Bone marrow (tissue), 2 donors: ENCODE data around the gene ACTA1.
"Not testable (repeated sequence)": the region's sequence is repeated elsewhere in the genome, so short reads cannot be mapped to it uniquely, and the experiment has no call there.

Experiments used
- DNase-seq, 2 donors: peaks; one replicate each; lab custom pipeline; 2025; lab: John Stamatoyannopoulos, UW

ACTA1 gene

DNA sequence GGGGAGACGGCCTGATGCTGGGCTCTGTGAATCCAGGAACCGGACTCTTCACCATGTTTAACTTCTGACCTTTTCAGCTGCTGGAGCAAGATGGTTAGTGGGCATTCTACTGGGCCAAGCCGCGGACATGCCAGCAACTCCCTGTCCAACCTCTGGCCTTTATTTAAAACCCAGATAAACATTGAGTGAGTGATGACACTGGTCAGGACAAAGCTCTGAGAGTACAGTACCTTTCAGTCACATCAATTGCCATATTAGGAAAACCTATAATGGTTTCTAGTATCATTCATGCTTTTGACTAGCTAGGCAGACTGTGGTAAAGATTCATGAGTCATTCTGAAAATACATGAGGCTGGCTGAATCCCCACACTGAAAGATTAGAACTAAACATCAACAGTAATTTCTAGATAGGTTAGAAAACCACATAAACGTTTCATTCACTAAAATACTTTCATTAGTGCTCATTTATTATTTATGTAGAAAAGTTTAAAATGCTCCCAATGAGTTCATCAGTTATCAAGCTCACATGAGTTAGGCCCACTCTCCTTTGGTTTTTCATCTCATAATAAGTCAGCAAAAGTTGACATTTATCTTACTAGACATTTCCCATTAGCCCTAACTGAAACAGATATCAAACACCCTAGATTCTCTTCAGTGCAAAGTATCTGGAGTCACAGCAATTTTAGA lies 7.1 kb upstream of the ACTA1 start:
- no peak for DNase-seq

- no peak for DNase-seq
Measured at GRCh38 chr1:229438021-229438420, 4.1 kb upstream of the ACTA1 start.

GRCh38 chr1:229437443-229437842 lies 3.5 kb upstream of the ACTA1 start:
- no peak for DNase-seq

GRCh38 chr1:229436201-229436600 lies 2.3 kb upstream of the ACTA1 start:
- no peak for DNase-seq

GRCh38 chr1:229434641-229435051 lies 752 bp upstream of the ACTA1 start:
- DNase-seq, result no peak

- no peak for DNase-seq
Measured at GRCh38 chr1:229433364-229434004, 410 bp downstream of the ACTA1 start.

- no peak for DNase-seq
Measured at GRCh38 chr1:229432905-229433304, 989 bp downstream of the ACTA1 start.

GRCh38 chr1:229432116-229432461 lies 1.8 kb downstream of the ACTA1 start:
- DNase-seq, result no peak

DNA sequence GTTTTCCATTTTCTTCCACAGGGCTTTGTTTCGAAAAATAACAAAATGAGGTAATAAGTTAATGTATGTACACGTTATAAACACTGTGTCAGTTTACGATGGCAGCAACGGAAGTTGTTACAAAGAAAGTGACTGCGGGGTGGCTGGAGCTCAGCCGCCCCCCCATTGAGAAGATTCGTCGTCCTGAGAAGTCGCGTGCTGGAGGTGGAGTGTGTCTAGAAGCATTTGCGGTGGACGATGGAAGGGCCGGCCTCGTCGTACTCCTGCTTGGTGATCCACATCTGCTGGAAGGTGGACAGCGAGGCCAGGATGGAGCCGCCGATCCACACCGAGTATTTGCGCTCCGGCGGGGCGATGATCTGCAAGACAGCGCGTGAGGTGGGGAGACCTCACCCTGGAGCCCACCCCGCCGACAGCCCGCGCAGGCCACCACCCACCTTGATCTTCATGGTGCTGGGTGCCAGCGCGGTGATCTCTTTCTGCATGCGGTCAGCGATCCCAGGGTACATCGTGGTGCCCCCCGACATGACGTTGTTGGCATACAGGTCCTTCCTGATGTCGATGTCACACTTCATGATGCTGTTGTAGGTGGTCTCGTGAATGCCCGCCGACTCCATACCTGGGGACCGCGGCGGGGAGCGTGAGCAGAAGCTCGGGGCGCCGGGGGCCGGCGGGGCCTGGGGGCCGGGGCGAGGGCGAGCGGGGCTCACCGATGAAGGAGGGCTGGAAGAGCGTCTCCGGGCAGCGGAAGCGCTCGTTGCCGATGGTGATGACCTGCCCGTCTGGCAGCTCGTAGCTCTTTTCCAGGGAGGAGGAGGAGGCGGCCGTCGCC lies 2.4 kb downstream of the ACTA1 start:
- DNase-seq, result no peak

- no peak for DNase-seq
Measured at GRCh38 chr1:229430761-229431283, 3.1 kb downstream of the ACTA1 start.

- DNase-seq, result no peak
Measured at GRCh38 chr1:229428256-229428655, 5.6 kb downstream of the ACTA1 start.

GRCh38 chr1:229427572-229427971 lies 6.3 kb downstream of the ACTA1 start:
- DNase-seq, result no peak

DNA sequence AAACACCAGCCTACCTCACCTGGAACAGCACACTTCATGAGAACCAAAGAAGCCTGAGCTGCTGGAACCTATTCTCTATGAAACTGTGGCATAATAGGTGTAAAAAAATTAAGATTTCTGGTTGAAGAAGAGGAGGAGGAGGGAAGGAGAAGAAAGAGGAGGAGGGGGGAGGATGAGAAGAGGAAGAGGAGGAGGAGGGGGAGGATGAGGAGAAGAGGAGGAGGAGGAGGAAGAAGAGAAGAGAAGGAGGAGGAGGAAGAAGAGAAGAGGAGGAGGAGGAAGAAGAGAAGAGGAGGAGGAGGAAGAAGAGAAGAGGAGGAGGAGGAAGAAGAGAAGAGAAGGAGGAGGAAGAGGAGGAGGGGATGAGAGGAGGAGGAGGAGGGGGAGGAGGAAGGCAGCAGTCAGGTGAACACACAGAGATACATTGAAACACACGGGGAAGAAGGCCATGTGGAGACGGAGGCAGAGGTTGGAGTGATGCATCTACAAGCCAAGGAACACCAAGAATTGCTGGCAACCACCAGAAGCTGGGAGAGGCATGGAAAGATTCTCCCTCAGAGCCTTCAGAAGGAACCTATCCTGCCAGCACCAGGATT lies 8.2 kb downstream of the ACTA1 start:
- no peak for DNase-seq

GRCh38 chr1:229420765-229421164 lies 13.1 kb downstream of the ACTA1 start:
- no peak for DNase-seq

- no peak for DNase-seq
Measured at GRCh38 chr1:229420224-229420623, 13.7 kb downstream of the ACTA1 start.

DNA sequence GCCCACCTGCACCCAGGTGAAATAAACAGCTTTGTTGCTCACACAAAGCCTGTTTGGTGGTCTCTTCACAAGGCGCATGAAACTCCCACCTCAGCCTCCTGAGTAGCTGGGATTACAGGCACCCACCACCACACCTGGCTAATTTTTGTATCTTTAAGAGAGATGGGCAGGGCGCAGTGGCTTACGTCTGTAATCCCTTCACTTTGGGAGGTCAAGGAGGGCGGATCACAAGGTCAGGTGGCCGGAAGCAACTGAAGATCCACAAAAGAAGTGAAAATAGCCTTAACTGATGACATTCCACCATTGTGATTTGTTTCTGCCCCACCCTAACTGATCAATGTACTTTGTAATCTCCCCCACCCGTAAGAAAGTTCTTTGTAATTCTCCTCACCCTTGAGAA lies 15.3 kb downstream of the ACTA1 start:
- DNase-seq, result not testable (repeated sequence)

GRCh38 chr1:229412810-229413209 lies 21.1 kb downstream of the ACTA1 start:
- not testable (repeated sequence) for DNase-seq

- DNase-seq, result no peak
Measured at GRCh38 chr1:229412056-229412455, 21.8 kb downstream of the ACTA1 start.

DNA sequence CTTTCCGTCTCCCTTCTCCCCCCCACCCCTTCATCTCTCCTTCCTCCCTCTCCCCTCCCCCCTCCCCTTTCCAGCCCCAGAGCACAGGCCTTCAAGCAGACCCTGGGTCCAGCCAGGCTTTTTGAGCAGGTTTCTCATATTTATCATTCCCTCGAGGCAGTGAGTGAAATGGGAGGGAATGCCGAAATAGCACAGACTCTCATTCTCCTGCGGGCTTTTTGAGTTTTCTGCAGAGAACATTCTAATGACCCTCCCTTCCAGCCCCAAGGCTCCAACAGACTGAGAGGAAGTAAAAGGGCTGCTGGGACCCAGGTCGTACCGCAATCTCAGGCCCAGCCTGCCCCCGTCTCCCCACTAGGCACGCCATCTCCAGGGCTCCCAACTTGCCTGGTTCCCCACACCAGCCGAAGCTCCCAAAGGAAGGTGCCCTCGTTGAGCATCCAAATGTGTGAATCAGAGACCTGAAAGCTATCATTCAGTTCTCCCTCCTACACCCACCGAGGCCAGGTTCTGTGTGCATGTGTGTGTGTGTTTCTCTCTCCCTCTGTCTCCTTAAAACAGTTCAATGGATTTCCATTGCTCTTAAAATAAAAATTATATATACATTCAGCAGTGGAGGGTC lies 22.3 kb downstream of the ACTA1 start:
- no peak for DNase-seq

DNA sequence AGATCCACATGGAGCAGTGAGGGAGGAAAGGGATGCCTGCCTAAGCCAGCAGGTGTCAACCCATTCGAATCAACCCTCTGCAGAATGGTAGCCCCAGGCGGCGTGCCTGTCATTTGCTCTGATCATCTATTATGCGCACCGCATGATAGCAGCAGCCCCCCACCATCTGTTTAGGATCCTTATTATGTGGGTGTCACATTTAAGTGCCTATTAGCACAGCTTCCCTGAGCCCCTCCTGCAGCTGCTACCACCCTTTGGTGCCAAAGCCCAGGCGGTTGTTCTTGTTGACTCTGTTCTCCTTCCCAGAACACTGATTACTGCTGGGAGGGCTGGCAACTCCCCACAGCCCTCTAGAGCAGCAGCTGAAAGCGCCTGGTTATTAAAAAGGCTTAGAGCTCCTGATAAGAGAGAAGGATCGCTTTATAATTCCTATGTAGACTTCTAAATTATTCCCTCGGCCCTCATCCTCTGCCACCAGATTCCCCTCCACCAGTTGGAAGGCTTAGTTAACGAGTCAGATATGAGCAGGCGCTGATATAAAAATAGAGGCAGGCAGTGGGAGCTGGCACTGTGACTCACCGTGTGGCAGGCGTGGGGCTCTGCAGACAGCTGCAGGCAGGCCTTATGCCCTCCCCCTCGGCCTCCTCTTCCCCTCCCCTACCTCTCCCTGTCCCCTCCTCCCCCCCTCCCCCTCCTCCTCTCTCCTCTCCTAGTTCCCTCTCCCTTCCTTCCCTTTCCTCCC lies 23.0 kb downstream of the ACTA1 start:
- peak in 1 of 2 donors; percentile 85 for DNase-seq

DNA sequence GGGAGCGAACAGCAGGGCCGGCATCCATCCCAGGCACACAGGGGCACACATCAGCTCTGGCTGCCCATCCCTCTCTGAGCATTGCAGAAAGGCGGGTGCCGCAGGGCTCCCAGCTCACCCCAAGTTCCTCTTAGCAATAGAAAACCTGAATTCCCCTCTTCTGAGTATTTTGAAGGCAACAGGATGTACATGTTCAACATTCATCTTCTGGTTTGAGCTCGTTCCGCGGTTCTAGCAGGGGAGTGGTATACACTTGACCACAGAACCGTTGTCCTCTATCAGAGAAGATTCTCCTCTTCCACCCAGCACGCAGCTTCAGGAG lies 23.6 kb downstream of the ACTA1 start:
- DNase-seq, result peak in 1 of 2 donors; percentile 68
